HG02840 (cell line): ENCODE results near the gene ABCB8.
"Not testable (repeated sequence)": the region's sequence is repeated elsewhere in the genome, so short reads cannot be mapped to it uniquely, and the experiment has no call there.

Experiments used
- ATAC-seq: cut with Tn5 transposase; IDR thresholded peaks from one replicate; pipeline ENCODE4 v1.9.1; 2021; ENCODE audit warnings: mild to moderate bottlenecking, moderate library complexity, moderate number of reproducible peaks; ENCODE audit not compliant: unreplicated experiment, low FRiP score

The ABCB8 gene

GRCh38 chr7:151032936-151033863 is 5.0 kb downstream of the ABCB8 start:
- ATAC-seq, result no peak

GRCh38 chr7:151033864-151034249 is 5.6 kb downstream of the ABCB8 start:
- no peak for ATAC-seq

DNA sequence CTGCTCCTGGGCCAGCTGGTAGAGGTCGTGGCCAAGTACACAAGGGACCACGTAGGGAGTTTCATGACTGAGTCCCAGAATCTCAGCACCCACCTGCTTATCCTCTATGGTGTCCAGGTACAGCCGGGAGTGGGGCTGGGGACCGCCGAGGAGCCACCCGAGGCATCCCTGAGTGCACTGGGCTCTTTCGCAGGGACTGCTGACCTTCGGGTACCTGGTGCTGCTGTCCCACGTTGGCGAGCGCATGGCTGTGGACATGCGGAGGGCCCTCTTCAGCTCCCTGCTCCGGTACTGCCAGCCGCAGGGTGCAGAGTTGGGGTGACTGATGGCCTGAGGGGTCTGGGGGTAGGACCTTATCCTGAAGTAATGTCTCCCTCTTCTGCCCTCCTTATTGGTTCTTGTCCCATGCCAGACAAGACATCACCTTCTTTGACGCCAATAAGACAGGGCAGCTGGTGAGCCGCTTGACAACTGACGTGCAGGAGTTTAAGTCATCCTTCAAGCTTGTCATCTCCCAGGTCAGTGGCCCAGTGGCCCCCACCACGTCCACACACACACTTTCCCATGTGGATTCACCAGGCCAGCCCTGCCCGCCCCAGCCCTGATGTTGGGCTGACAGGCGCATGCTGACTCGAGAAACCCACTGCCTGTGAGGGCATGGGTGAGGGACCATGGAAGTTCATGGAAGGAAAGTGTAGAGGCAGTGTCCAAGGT is 6.2 kb downstream of the ABCB8 start:
- ATAC-seq, result no peak

DNA sequence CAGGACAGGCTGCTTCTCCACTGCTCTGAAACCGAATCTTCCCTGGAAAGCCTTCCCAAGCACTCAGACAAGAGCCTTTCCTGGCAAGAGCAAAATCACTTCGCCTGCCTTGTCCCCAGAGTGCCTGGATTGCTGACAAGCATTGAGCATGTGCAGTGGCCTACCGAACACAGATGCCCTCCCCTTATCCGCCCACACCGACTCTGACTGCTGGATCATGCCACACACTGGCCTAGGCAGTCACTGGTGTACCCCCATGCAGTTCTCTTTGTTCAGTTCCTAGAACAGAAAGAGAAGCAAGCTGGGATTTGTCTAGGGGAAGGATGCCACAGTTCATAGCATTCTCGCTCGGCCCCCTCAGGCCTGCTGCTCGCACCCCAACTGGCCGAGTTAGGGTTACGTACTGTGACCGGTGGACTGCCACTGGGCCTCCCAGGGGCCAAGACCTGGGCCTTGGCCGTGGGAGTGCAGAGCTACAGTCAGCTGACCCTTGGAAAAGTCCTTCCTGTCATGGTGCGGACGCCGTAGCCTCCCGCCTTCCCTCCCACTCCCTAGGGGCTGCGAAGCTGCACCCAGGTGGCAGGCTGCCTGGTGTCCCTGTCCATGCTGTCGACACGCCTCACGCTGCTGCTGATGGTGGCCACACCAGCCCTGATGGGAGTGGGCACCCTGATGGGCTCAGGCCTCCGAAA is 6.9 kb downstream of the ABCB8 start:
- ATAC-seq, result no peak

GRCh38 chr7:151035902-151036301 is 7.7 kb downstream of the ABCB8 start:
- no peak for ATAC-seq

DNA sequence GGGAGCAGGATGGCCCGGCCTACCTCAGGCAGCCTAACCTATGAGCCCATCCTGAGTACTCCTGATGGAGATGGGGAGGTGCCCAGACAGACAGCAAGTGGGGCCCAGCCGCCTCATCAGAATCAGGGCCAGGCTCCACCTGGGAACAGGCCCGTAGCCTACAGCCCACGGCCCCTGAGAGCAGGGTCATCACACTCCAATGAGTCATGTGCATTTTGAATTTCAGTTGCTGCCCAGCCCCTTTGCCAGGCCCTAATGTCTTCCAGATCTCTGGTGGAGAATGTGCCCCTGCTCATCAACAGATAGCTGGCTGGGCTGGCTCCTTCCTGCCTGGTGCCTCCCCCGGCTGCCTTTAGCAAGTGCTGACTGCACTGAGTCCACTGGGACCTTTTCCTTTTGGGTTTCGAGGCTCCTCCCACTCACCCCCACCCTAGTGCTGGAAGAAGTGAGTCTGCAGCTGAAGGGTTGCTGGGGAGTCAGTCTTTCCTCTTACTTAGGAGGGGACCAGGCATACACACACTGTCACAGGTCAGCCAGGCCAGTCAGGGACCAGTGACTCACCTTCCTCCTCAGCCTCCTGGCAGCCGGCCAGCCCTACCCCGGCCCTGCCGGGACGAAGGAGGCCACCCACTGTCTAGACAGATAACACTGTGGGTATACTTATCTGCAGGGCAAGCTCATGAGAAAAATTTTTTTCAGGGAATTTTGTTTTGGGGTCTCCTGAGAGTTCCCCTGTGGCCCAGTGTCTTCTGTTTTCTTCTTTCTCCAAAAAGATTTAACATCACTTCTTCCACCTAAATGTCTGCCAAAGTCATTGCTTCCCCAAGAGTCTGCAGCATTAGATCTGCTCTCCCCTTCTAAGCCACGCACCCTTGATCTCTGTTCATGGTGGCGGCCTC is 10.9 kb downstream of the ABCB8 start:
- ATAC-seq, result no peak

- no peak for ATAC-seq
Measured at GRCh38 chr7:151039850-151040548, 11.7 kb downstream of the ABCB8 start.

DNA sequence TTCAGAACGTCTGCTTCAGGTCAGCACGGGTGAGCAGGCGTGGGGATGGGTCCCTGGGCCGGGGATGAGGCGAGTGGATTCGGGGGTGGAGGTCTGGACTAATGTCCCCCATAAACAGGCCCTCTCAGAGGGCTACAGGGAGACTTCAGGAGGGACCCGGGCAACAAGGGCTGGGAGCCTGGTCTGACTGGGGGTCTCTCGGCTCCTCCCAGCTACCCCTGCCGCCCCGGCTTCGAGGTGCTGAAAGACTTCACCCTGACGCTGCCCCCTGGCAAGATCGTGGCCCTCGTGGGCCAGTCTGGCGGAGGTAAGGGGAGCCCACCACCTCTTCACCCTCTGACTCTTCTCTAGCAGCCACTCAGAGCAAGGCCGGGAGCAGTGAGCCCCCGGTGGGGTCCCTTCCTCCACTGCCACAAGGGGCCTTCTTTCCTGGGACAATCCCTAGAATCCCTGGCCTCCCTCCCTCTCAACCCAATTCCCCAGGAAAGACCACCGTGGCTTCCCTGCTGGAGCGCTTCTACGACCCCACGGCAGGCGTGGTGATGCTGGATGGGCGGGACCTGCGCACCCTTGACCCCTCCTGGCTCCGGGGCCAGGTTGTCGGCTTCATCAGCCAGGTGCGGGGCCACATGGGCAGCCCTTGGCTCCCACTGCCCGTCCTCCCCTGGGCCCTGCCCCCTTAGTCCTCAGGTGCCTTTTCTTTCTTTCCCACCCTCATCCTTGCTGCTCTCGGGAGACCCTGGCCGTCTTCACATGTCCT is 12.5 kb downstream of the ABCB8 start:
- no peak for ATAC-seq

GRCh38 chr7:151043449-151043848 is 15.2 kb downstream of the ABCB8 start:
- ATAC-seq, result not testable (repeated sequence)

DNA sequence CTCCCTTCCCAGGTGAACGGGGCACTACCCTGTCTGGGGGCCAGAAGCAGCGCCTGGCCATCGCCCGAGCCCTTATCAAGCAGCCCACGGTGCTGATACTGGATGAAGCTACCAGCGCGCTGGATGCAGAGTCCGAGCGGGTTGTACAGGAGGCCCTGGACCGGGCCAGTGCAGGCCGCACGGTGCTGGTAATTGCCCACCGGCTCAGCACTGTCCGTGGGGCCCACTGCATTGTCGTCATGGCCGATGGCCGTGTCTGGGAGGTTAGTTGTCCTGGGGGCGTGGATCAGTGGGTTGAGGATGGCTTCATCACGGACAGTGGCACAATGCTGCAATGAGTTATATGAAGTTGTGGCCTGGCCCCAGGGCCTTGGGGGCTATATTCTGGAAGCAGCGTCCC is 15.7 kb downstream of the ABCB8 start:
- ATAC-seq, result no peak

DNA sequence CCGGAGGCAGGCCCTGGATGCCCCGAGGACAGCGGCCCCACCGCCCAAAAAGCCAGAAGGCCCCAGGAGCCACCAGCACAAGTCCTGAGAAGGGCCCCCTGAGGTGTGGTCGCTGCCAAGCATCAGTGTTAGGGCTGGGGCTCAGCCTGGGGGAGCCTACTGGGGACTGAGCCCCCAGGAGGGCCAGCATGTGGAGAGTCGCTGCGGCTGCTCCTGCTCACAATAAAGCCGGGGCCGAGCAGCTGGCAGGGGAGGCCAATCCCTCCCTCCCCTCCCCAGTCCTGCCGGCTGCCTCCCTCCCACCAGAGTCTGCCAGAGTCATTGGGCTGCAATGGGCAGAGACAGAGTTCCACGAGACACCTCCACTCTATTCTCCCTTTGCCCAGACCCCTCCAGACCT is 17.0 kb downstream of the ABCB8 start:
- ATAC-seq, result no peak

- ATAC-seq, result no peak
Measured at GRCh38 chr7:151045967-151046366, 17.7 kb downstream of the ABCB8 start.

DNA sequence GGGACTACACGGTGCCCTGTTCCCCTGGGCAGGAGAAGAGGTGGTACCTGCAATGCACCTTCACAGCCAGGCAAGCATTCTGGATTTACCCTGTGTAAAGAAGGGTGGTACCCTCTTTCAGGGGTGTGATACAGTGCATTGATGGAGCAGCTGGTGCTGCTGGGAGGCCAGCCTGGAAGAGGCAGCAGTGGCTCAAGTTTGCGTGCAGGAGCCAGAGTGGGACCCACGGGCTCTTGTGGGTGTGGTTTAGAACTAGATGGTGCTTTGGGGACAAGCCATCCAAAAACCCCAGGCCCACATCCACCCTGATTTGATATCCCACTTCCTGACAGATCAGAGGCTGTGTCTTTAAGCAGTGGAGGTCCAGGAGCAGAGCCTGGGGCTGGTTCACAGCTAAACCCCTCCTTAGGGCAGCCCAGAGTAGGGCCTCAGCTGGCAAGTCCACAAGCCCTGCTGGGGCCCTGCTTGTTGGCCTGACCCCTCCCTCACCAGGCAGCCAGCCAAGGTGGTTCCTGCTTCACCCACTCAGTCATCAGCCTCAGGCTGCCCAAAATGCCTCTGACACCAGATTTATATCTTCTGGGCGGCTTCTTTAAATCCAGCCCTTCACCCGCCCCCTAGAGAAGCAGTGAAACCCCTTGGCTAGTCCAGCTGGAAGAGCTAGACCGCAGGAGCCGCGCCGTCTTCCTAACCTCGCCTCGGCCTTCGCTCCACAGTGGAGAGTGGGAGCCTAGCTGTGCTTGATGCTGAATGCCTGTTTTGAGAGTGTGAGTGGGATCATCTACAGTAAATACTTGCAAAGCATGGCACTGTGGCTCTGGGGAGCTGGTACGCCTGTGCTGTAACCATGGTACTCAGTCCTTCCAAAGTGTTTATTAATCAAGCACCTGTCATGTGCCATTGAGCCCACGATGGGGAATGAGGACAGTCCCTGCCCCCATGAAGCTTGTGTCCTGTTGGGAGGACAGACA is 18.6 kb downstream of the ABCB8 start:
- ATAC-seq, result no peak

GRCh38 chr7:151047976-151048815 is 19.9 kb downstream of the ABCB8 start, which contains the start of gene ASIC3:
TSS of gene ASIC3 (plus strand) at chr7:151048531. CDS start at chr7:151048886, 355 bp downstream.
- ATAC-seq, result no peak

- no peak for ATAC-seq
Measured at GRCh38 chr7:151048911-151049463, 20.7 kb downstream of the ABCB8 start.

DNA sequence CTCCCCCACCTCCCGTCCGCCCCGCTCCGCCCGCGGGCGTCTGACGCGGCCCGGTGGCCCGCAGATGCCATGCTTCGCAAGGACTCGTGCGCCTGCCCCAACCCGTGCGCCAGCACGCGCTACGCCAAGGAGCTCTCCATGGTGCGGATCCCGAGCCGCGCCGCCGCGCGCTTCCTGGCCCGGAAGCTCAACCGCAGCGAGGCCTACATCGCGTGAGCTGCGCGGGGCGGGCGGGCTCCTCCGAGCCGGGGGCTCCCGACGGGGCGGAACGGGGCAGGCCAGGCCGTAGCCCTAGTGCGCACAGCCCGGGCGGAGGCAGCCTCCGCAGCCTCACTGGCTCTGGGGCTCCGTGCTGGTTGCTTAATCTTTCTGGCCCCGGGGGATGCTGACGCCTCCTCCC is 22.9 kb downstream of the ABCB8 start:
- ATAC-seq, result no peak
